GM19043 (cell line): Measurements from ENCODE around the gene FAT1.

Experiments
- ATAC-seq: cut with Tn5 transposase; IDR thresholded peaks from one replicate; pipeline ENCODE4 v1.9.1; 2021; ENCODE audit warnings: low read depth; ENCODE audit not compliant: unreplicated experiment

The FAT1 gene

DNA sequence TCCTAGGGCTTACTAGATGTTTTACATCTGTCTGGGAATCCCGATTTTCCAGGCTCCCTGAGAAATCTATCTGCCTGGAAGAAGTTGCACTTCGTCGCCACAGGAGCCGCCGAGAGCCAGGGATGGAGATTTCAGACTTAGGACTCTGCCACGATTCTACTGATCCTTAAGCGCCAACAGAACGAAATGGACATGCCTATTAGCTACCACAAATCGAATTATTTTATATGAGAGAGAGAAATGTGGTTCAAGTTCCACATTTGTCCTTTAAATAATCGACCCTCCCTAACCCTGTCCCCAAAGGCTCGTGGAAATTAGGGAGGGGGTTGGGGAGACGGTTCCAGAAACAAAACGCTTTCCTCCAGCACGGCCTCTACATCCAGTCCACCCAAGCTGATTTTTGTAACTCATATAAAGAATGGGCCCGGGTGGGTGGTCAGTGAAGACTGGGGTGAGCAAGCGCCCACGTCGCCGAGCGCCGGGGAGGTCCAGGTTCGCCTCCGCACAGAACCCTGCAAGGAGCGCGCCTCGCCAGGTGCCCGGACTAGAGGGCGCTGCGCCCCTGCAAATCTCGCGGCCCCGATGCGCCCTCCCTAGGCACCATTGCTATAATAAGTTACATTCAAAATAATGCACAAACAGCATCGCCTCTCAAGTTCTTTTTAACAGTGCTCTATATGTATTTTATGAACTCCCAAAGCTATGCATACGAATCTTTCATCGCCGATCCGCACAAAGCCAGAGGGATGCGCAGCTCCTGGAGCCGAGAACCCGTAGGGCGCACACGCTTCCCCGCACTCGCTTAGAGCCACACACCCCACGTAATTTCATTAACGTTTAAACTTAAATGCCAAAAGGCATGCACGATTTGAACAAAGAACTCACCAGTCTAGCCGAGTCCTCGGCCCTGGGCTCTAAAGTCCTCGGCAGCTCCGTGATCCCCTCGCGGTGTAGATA lies 2.1 kb upstream of the FAT1 start:
- no peak for ATAC-seq

DNA sequence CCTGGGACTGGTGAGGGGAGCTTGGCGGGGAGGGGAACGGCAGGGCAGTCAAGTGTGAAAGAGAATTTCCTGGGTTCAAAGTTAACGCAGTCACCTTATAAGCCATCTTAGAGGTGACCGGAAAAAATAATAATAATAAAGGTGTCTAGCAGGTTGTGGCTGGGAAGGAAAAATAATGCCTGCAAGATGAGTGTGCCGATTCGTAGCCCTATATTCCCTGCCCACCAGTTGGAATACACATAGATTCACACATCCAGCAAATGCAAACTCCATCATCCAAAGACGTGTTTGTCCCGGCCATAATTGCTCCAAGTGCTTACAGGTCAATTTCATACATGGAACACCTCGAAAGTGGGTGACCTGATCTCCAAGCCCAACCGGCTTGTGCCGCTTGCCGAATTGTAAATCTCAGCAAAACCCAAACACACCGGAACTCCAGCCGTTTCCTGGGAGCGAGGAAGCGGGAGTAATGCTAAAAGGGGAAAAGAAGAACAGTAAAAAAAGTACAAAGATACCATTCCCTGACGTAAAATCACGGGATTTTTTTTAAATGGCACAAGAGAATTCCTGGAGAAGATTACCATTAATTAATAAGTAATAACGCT lies 1.3 kb upstream of the FAT1 start:
- ATAC-seq: no peak

DNA sequence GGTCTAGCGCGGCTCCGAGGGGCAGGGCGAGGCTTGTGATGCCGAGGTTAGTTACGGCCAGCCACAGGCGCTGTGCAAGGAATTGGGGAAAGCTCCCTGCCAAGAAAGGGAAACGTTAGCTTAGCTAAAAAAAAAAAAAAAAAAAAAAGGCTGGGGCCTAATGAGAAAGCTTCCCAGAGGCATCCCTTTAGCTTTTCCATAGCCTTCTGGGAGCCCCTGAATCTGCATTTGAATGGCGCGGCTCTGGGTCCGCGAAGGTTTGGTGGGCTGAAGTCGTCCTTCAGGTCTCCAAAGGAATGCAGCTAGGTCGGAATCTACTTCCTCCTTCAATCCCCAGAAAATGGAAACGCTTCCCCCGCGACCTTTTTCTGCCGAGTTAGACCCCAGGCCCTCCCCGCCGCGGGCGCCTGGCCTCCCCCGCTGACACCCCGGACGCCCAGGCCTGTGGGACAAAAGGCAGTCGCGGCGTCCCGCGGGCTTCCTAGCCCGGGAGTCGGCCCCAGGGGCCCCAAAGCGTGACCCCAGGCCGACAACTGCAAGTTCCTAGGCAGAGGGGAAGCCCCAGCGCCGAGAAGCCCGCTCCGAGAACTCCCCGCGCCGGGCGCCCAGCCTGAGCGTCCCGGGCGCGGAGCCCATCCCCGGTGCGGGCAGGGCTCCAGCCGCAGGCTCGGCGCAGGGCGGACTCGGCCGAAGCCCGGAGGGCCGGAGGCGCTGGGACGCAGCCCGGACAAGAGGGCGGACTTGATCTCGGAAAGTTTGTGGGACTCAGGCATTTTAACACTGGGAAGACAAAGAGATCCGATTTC lies 605 bp upstream of the FAT1 start:
- no peak for ATAC-seq

DNA sequence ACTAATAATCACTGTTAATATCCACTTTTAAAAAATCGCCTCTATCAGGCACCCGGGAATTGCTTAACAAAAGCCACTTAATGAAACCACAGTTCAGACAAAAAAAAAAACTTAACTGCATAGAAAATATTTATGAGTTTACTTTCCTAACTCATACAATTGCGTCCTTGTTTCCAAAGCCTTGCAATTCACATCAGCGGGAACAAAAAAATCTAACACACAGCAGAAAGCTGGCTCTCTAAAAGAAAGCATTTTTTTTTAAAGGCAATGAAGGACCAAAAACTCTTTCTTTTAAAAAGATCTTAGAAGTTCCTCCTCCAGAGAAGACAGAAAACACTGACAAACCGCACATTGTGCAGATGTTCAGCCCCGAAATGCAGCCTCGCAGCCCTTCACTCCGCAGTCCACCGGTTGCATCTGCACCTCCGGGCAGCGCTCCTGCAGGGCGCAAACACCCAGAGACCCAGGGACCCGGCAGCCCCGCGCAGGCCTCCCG lies 812 bp downstream of the FAT1 start:
- ATAC-seq: no peak

DNA sequence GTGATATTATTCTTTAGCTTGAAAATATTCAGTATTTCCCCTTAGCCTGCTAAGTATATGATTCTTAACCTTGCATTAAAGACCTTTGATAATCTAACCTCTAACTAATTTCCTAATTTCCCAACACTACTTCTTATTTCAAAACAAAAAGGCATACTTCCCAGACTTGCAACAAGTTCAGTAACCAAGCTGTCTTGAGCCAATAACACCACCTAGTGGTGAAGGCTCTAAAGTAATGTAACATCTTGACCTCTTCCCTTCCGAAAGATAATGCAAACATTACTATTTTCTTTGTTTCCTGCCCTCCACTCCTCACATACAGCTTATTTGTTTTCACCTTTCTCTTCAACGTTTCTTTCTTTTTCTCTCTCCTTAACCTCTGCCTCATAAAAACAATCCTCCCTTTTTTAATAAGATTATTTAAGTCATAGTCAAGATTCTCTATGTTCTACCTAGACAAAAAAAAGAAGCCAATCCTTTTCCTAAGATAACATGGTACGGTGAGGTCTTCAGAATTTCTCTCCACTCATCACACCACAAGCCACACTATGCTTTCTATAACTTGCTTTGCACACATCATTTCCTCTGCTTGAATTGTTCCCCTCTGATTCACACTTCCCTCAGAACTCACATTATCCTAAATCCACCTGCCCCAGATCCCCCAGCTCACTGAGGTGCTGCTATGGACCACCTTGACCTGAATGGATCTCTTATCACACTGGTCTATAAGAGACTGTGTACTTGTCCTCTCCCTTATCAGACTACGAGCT lies 3.5 kb downstream of the FAT1 start:
- ATAC-seq: no peak

DNA sequence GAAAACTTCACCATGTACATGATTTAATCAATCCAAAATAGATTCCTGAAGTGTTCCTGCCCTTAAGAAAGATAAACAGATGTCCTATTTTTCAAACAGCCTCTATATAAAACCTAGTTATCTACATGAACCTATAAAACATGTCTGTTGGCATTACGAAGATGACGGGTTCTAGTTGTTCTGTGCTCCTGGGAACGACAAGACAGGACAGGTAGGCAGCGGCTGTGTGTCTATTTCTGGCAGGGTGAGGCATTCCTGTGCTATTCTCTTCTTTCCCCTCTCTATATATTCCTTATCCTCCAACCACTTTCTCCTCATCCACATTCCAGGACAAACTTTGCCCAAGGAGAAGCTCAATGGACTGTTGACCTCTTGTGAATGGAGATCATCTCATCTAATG lies 6.1 kb downstream of the FAT1 start:
- ATAC-seq: no peak

DNA sequence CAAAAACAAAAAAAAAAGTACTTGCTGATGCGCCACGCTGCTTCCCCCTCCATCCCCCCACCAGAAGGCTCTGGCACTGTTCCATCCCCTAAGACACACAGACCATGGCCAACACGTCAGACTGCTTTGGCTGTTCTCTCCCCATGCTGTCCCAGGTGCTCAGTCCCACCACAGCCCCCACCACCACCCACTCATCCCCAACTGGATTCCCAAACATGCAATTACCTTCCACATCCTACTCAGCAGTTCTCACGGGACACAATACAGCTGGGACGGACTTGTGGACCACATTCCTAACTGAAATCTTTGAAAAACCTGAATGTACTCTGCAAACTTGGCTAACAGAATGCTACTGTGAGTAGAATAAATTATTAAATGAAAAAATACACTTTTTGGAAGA lies 8.6 kb downstream of the FAT1 start:
- ATAC-seq: no peak

DNA sequence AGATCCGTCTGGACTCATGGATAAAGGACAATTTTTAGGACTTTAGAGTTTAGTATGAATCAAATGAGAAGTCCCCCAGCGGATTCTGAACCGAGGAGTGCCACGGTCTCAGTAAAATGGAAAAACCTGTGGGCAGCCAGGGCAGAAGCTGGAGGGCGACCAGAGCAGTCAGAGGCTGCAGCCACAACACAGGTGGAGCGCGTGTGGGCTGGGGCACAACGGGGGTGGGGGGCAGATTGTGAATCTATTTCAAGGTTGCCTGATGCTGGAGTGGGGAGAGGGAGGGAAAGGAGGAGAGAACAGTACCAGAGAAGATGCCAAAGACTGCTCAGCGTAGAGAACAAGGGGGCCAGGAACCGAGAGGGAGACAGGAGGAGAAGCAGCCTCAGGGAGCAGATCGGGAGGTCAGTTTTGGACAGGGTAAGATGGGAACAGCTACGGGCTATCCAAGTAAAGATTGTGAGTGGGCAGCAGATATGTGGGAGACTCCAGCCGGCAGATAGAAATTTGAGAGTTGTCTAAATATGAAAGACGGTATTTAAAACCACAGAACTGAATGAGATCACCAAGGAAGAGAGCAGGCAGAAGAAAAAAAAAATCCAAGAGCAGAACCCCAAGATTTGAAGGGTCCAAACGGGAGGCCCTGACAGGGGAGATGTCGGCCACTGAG lies 9.5 kb downstream of the FAT1 start:
- ATAC-seq: no peak

DNA sequence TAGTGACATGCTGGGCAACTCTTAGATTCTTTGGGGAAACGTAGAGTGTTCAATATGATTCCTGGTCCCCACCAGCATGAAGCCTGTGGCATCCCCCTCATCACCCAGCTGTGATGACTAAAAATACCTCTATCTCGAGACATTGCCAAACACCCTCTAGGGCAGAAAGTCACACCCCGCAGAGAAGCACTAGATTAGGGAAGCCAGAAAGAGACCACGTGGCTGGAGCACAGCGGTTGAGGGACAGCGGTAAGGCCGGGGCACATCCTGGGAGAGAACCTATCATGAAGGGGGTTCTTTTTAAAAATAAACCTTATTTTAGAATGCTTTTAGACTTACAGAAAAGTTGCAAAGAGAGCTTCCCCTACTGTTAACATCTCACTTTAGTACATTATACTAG lies 11.0 kb downstream of the FAT1 start:
- no peak for ATAC-seq

DNA sequence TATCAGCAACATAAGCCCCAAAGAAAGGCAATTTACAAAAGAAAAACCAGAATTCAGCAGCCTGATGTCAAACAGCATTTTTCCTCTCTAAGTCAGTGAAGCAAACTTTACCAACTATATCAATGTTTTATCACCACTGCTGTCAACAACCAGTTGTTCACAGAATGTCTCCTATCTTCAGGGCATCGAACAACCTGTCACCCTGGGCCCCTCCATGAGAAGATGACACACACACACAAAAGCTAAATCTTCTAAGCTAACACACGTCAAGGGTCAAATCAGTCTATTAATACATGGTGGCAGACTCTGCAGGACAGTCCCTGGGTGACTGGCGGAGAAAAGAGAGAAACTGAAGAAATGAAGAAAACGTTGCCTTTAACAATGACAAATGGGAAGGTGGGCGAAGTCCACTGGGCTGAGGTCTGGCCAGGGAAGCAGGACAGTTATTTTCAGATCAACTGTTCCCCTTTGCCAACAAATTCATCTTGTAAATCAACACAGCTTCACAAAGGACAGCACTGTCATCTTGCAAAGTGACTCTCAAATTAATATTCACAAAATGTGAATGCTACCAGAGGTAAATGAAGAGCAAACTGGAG lies 13.0 kb downstream of the FAT1 start:
- no peak for ATAC-seq

DNA sequence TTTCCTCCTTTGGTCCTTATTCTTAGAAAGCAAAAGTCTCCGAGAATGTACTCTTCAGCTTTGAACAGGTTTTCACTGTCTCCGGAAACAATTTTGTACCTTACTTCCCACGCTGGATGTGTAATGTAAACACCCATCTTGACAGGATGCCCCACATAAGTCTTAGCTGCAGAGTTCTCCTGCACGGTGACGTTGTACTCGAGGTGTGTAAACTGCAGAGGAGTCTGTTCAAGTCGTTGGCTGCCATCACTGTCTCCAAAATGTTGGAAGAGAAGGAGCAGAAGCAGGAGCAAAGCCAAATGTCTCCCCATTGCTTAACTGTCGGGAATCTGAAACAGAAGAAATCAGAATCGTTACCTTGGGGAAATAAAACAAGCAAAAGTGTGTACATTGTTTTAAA lies 14.1 kb downstream of the FAT1 start:
- ATAC-seq: no peak

DNA sequence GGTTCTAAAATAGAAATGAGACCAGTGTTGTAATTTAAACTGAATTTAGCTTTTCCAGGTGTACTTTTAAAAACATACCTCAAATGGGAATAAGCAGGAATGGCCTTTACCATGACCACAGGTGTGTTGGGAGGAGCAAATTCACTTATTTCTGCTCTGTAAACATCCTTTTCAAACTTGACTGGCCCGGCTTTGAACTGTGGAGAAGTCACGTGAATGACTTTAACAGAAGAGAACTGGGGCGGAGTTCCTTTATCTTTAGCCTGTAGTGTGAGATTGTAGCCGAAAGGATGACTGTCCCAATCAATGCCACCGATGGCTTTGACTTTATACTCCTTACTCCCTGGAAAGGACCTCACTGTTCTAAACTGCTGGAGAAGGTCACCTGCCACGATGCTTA lies 15.1 kb downstream of the FAT1 start:
- ATAC-seq: no peak

DNA sequence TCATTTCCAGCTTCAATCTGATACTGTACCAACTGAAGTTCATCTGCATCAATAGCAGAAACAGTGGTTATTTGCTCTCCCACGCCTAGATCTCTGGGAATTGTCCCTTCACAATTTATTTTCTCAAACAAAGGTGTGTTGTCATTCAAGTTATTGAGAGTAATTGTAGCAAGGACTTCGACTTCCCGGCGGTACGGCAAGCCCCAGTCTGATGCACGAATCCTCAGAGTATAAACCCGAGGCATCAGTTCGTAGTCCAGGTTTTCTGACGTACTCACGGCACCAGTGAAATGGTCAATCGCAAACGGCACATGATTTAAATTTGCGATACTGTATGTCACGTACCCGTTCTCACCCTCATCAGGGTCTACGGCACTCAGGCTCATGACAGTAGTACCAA lies 15.7 kb downstream of the FAT1 start:
- no peak for ATAC-seq

DNA sequence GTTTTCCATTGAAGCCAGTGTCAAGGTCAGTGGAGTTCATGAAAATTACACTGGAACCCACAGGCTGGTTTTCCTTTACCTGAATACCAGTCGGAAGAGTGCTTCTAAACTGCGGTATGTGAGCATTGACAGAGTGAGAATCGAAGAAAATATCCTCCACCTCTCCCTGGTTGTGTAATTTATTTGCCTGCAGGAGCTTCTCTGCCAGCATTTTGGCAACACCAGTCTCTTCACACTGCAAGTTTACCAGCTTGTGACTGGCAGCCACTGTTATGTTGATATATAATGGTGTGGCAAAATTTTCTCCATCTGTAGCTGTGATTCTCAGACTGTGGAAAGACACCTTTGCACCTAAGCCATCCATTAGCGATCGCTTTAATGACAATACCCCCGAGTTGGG lies 16.1 kb downstream of the FAT1 start:
- no peak for ATAC-seq

DNA sequence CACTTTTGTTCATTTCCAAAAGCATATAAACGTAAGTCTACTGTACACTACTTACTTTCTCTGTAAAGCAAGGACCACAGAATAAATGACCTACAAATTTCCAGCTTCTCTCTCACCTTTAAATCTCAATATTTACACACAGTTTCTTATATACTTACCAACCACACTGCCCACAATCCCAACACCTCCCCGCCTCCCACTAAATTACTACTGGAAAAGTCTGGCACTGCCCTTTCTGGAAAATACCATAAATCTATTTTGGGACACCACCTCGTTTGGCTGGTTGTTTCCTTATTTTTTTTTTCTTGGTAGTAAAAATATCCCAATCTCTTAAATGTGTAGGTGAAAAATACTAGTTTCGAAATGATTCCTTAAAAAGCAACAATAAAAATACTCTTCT lies 19.6 kb downstream of the FAT1 start:
- ATAC-seq: no peak

DNA sequence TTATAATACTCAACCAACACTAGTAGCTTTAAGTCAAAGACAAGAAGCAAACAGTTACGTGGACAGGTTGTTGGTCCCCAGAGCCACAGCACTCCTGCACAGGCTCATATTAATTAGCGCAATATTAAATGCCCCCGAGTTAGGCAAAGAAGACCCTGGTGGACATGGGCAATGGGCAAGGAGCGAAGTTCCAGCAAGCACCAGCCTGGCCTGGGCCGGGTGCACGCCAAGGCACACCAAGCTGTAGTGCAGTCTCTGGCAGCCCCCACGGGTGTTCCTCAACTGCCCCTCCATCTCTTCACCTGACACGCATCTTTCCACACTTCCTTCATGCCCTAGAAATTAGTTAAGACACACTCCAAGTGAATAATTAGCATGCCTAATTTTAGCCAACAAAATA lies 20.1 kb downstream of the FAT1 start:
- ATAC-seq: no peak

DNA sequence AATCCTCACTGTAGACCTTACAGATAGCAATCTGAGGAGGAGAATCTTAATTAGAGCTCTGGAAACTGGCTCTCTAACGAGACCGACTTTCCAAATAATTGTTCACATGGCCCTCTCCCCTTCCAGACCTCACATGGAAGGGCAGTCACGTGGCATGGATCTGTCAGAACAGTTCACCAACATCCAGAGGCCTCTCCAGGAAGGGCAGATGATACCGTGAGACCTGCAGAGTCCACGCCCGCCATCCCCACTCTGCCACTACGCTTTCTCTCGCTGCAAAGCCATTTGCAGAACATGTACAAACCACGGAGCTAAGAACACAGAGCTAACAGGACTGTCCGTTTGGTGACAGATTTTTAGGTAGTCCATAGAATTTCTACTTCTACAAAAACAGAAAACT lies 20.7 kb downstream of the FAT1 start:
- no peak for ATAC-seq

DNA sequence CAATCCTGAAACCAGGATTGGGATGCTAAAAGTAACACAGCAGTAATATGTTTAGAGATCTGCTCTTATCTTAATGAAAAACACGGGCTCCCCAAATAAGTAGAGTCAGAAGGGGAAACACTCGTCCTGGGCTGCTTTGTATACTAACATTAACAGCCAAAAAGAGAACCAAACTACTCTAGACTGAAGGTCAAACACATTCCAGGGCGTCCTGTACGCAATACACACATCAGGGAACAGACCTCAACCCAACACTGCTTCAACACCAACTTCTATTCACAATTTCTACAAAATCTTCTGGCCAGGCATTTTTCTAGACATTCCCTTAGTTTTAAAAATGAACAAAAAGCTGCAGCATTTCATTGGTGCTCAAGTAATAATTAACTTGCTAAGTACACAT lies 21.4 kb downstream of the FAT1 start:
- ATAC-seq: no peak

DNA sequence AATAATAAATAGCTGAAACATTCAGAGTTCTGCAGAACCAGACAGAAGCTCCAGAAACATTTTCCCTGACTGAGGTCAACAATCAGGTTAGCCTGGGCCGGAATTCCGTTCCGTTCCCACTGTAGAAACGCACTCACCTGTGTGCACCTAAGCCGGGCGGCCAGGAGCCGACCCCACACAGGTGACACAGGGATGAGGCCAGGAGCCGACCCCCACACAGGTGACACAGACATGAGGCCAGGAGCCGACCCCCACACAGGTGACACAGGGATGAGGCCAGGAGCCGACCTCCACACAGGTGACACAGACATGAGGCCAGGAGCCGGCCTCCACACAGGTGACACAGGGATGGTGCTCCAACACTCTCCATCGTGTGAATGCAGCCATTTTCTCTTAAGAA lies 21.9 kb downstream of the FAT1 start:
- no peak for ATAC-seq

DNA sequence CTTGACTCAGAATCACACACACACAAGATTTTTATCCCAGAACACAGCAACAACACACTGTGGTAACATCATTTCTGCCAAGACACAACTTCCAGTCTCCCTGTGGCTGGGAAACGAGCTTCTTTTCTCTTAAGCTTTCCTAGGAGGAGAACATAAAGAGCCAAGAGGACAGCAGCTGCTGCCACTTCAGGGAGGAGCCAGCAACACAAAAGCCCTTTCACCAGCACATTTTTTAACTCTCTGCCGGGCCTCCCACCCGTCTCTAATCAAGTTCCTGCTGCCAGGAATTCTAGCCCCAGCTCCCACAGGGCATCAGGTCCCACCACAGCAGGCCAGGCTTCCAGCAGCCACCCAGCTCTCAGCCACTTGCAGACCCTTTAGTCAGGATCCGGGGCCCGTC lies 22.4 kb downstream of the FAT1 start:
- ATAC-seq: no peak
